NCI-H1417 (cell line): ENCODE results near the gene KRT86.
"Not testable (repeated sequence)": the region's sequence is repeated elsewhere in the genome, so short reads cannot be mapped to it uniquely, and the experiment has no call there.

Experiments
- DNase-seq, 3 experiments: peaks; one replicate each; lab custom pipeline; 2025; lab: John Stamatoyannopoulos, UW

KRT86 gene

DNA sequence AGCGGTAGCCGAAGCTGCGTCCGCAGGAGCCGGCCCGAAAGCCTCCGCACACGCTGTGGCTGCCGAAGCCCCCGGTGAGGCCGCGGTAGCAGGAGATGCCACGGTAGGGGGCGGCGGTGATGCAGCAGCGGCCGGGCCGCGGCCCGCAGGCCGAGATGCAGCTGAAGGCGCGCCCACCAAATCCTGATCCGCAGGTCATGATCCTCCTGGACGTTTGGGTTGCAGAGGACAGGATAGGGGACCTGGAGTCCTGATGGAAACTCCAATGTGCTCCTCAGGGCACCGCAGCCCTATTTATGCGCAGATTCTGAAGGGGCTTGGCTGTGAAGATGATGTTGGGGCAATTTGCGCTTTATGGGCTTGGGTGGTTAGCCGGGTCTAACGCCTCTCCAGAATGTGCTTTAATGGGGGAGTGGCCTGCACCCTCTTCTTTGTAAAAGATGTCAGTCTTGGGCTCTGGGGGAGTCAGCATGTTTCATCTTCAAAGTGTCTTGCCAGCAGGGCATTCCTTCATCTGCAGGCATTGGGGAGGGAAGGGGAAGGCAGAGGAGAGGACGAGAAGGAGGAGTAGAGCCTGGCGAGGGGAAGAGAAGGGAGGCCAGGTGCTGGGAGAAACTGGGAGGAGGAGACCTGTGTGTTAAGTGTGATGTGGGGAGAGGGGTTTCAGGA is 17.0 kb downstream of the KRT86 start, which contains the start of gene KRT81:
Gene KRT81 (minus strand): TSS at position 268 of the 669 bp plus-strand sequence. CDS start 69 bp downstream, at position 199.
- DNase-seq: no peak

DNA sequence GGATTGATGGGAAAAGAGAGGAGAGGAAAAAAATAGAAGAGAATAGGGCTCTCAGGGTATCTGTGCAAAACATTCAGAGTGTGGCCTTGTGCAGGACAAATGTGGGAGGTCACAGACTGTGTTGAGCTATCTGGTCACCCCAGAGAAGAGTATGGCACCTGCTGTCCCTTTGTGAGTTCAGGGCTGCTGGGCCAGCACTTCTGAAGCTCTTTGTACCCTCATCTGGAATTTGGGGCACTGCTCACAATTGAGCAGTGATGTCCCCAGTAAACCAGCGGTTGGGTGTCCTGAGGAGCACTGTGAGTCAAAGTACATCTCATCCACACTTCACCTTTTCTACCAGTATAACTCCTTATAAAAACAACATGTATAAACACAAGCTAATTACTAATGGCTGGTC is 19.5 kb downstream of the KRT86 start:
- DNase-seq: no peak

DNA sequence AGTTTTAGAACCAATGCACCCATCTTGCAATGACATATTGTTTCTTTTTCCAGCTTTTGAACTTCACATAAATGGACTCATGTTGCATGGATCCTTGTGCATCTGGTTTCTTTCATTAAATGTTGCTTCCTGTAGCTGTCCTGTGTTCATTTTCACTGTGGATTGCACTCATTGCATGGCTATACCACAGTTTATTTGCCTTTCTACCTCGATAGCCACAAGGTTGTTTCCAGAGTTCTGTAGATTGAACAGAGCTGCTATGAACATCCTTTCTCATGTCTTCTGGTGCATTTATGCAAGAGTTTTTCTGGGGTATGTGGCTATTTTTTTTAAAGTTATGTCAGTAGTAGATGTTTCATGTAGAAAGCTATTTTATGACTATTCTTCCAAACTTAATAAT is 20.4 kb downstream of the KRT86 start:
- DNase-seq: no peak

DNA sequence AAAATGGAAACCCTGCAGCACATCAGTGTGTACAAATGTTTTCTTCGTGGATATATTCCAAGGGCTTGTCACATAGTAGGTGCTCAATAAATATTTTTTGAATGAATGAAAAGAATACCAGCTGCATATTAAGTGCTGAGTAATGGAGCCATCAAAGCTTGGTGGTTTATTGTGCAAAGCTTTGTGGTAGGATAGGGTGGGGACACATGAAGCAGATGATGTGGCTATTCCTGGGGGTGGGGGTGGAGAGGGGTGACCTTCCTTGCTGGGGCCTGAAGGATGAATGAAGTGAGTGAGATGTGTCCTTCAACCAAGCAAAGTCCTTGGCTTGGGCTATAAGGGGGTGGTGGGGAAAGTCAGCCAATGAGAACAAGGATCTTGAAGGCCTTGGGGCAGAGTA is 21.2 kb downstream of the KRT86 start:
- DNase-seq: no peak

DNA sequence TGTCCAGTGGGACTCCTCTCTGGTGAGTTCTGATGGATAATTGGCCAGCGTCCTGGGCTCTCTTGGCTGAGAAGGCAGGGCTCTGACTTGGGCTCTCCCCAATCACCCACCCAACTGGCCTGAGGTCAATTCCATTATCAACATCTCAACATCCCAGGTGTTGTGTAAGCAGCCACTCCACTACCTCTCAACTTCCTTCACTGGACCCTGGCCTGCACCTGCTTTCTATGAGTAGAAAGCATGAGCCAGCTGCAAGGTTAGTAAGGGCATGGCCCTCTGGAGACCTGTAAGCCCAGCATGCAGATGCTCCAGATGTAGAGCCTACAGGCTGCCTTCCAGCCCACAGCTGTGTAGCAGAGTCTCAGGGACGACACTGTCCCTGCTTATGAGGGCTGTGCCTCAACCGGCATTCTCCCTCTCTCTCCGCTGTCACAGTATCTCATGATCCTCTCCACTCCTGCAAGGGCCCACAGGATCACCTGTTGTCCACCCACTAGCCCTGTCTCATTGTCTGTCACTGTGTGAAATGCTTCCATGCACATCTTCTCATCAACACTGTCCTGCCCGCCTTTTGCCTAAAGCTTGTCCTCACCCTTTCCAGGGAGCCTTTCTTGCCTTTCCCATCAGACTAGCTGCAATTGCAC is 22.2 kb downstream of the KRT86 start:
- no peak for DNase-seq

DNA sequence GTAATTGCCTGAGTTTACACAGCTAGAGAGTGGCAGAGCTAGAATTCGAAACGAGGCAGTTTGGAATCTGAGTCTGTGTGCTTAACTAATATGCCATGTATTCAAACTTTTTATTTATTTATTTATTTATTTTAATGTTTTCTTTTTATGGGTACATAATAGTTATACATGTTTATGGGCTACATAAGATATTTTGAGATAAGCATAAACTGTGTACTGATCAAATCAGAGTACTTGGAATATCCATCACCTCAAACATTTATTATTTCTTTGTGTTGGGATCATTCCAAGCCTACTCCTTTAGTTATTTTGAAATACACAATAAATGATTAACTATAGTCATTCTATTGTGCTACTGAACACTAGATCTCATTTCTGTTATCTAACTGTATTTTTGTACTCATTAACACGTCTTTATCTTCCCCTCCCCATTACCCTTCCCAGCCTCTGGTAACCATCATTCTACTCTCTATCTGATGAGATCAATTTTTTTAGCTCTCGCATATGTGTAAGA is 24.3 kb downstream of the KRT86 start:
- DNase-seq: no peak

DNA sequence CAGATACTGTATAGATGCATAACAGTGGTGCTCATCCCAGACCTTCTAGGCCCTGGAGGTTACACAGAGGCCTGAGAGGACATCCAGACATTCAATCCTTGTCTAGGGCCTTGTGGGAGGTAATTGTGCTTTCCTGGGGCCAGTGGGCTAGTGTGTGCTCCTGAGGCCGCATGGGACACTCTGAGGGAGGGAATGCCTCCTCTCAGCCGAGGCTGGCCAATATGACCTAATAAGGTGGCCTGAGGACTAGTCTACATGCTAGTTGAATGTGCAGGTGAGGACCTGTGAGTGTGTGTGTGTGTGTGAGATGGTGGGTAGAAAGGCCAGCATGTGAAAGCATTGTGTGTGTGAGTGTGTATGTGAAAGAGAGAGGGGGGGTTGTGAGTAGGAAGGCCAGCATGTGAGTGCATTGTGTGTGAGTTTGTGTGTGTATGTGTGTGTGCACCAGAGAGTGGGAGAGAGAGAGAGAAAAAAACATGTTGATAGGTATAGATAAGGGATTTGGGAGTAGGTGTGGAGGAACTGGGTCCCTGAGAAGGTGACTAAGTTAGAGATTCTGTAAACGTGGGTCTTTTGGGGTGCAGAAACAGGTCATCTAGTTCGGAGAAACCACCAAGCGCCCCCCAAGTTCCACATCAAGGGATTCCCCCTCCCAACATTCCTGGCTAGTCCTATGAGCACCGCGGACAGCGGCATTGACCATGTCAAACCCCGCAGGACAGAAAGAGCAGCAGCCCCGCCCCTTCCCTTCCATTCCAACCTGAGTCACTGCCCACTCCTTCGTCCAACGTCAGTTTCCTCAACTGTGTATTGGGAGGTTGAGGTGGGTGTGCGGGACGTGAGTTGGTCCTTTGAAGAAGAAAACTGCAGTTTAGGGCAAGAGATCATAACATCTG is 26.6 kb downstream of the KRT86 start:
- DNase-seq: no peak

DNA sequence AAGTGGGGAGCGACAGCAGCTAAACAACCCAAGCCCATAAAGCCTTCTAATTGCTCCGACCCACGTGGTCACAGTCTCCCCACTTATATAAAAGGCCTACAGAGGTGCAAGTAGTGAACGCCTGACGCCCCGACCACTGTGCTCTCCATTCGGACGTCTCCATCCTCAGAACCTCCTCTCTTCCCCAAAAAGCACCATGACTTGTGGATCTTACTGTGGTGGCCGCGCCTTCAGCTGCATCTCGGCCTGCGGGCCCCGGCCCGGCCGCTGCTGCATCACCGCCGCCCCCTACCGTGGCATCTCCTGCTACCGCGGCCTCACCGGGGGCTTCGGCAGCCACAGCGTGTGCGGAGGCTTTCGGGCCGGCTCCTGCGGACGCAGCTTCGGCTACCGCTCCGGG is 27.3 kb downstream of the KRT86 start:
- not testable (repeated sequence) for DNase-seq

DNA sequence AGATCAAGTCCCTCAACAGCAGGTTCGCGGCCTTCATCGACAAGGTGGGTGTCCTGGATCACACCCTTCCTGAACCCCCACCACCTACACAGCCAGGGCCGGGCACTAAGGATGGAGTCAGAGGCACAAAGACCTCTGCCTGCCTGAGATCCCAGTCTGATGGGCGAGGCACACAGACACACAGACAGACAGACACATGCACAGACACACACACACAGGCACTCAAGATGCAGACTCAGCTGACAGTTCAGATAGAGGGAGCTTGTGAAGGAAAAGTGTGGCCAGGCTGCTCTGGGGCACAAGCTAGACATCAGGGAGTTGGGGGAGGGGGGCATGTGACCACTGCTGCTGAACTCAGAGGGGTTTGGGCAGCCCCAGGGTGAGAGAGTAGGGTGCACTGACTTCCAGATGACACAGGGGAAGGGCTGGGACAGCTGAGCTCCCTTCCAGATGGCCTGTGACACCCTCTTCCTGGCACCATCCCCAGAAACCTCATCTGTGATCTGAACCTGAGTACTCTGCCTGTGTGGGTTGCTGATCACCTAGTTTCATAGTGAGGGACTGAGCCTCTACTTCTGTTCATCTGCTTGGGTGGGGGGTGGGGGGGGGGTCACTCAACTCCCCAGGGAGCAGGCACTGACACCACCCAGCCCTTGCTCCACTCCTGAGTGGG is 27.9 kb downstream of the KRT86 start:
- not testable (repeated sequence) for DNase-seq

DNA sequence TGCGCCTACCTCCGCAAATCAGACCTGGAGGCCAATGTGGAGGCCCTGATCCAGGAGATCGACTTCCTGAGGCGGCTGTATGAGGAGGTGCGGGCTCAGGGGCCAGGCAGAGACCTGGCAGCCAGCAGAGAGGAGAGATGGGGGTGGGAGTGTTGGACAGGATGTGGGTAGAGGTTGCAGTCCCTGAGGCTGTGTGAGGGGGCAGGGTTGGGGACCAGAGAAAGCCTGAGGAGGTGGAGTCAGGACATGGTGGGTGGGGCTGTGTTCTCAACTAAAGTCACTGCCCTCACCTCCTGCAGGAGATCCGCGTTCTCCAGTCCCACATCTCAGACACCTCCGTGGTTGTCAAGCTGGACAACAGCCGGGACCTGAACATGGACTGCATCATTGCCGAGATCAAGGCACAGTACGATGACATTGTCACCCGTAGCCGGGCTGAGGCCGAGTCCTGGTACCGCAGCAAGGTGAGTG is 30.5 kb downstream of the KRT86 start:
- DNase-seq: not testable (repeated sequence)

DNA sequence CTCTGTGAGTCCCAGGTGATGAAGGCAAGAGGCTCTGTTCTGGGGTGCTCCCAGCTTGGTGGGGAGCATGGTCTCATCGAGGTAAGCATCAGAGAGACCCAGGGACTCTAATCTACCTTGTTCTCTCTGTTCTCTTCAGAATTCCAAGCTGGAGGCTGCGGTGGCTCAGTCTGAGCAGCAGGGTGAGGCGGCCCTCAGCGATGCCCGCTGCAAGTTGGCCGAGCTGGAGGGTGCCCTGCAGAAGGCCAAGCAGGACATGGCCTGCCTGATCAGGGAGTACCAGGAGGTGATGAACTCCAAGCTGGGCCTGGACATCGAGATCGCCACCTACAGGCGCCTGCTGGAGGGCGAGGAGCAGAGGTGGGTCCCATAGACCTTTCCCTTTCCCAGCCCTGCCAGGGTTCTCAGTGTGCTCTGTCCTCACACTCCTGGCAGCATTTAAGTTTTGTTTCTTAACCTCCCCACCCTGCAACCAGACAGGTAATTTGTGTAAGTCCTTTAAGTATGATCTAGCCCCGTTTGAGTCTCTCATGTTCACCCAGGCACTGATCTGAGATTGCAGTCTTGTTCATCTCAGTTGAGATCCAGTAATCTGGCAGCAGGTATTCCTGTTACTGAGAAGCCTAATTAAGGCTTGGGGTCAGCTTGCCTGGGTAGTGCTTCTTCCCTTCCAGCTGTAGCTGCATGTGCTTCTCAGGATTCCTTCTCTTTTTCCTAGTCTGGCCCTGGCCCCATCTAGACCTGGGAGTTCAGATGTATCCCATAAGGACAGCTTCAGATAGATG is 31.7 kb downstream of the KRT86 start:
- no peak for DNase-seq

DNA sequence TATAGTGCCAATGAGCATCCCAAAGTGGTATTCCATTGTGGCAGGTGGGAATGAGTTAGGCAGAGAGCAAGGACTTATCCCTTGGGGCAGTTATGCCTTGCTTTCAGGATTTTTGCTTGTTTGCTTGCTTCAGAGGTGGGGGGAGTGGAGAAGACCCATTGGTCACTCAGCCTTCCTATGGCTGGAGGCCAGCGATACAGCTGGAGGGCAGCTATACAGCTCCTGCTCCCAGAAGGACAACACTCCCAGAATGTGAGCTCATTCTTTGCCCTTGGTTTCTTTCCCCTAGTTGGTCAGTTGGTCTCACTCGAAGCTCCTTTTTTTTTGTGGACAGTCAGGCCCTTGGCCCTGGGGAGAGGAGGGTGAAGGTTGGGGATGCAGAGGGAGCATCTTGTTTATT is 32.3 kb downstream of the KRT86 start:
- DNase-seq: no peak

DNA sequence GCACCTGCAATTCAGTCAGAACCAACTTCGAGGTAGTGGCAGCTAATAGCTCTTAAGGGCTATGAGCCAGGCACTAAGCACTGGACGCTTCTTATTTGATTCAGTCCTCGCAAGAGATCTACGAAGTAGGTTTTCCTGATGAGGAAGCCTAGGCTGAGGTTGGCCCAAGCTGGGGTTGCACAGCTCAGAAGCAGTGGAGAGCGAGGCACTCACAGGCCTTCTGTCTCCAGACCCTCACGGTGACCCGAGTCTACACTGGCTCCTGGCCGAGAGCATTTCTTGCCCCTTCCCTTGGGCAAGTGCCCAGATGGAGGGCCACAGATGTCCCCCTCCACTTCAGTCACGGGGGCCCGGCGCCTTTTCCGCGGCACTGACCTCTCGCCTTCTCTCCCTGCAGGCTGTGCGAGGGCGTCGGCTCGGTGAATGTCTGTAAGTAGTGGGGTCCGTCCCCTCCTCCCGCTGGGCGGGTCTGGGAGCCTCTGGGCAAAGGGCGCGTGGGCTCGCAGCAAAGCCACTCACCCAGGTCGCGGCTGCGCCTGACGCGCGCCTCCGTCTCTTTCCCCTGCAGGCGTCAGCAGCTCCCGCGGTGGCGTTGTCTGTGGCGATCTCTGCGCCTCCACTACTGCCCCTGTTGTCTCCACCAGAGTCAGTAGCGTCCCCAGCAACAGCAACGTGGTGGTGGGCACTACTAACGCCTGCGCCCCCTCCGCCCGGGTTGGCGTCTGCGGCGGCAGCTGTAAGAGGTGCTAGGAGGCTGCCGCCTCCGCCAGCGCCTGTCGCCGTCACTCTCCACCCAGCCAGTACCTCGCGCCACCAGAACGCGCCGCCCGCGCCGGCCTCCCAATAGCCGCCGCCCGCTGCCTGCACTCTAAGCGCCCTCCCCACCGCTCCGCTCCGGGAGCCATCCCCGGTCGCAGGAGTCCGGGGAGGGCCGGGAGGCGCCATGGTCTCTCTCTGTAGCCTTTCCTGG is 33.7 kb downstream of the KRT86 start:
- DNase-seq: peak; percentile 54 to 90 (median 88)

DNA sequence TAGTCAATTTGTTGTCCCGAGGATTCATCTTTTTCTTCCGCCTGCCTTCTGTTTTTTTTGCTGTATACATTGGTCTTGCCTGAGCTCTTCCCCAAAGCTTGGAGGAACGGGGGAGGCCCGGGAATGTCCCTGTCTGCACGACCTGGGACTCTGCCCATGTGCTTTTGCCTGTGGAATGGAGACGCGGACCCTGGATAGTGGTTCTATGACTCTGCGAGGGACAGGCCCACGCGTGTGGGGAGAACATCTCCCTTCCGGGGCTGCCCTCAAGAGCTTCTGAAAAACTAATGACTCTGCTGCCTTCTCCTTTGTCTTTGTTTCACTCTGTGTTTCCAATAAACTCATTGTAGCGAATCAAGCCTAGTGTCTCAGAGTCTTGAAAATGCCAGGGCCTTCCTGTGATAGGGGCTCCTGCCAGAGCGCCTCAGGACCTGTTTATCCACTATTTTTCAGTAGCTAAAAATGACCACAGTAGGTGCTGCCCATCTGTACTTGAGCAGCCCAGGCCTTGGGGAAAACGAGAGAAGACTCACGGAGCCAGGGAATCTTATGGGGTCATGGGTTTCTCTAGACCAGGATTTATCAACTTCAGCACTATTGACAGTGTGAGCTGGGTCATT is 34.5 kb downstream of the KRT86 start:
- DNase-seq: no peak

DNA sequence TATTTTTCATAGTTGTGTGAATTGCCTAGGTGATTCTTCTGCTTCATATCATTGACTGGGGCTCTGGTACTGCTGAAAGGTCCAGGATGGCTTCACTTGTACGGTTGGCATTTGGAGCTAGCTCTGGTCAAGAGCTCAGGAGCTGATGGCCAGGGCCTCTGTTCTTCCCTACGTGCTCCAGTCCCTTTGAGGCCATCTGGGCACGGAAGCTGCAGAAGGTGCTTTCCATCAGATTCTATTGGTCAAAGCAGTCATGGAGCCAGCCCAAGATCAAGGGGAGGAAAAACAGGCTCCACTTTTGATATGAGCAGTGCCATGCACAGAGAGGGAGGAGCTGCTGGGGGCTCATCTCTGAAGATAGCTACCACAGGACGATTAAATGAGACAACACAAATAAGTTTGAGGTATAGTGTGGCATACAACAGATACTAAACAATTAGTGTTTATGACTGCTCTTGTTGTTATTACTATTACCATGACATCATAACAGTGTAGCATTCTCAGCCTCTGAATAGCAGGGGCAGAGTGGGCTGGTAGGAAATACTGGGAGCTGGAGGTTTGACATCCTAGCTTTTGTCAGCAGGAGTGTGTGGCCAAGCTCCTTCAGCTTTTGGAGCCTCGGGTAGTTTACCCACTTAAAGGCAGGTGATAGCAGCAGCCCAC is 36.3 kb downstream of the KRT86 start:
- peak in 1 of 3 experiments; percentile 52 for DNase-seq

DNA sequence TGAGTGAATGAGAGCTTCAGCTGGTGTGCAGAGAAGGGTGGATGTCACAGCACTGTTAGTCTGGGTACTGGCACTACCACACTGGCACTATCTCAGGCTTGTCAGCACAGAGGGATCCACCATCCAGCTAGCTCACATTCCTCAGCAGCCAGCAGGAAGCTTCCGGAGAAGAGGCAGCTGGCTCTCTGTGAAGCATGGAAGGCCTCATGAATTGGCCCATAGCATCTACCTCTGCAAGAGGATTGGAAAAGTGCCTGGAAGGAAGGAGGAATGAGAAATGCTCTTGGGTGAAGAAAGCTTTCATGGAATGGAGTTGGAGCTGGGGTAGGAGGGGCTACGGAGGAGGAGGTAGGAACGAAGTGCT is 36.8 kb downstream of the KRT86 start:
- DNase-seq: peak in 1 of 3 experiments; percentile 16

DNA sequence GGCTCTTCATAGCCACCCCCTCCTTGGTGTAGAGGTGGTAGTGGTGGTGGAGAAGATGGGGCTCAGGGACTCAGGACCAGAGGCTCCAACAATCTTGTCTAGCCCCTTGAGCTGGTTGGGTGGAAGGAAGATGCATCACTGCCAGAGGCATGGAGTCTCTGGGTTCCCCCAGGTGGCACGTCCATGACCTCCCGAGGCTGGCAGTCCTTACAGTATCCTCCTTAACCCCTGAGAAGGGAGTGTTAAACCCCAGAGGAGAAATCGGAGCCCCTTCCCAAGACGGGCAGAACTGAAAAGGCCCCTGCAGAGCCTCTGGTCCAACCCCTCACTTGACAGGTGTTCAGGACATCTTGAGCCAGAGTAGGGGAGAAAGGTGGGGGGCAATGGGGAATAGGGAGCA is 37.6 kb downstream of the KRT86 start:
- no peak for DNase-seq

DNA sequence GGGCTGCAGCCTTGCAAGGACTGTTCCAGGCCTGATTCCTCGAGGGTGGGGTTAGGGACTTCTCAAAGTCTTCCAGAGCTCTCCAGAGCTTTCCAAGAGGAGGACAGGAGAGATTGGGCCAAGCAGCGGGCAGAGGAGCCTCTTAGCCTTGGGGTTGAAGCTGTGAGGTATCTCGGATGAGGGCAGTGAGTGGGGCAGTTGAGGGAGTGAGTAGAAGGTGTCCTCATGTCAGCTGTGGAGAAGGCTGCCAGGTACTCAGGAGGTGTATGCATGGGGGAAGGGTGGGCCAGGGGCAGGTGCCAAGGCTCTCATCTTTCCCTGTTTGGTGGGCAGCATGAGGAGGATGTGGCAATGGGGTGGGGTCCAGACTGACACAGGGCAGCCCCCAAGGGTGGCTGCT is 39.0 kb downstream of the KRT86 start:
- DNase-seq: no peak

DNA sequence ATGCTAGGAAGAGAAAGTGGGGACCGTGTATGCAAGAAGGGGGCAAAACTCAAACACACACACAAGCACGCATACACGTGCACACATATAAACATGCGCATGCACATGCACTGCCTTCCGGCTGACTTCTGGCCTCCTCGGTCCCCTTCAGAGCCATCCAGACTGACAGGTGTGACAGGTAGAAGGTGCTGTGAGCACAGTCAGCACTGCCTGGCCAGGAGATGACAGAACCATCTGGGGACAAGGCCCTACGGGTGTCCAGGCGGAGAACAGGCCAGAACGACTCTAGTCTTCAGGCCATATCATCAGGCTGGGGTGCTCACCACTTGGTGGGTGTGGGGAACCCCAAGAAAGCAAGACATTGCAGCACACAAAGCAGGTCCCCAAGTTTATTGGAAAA is 39.5 kb downstream of the KRT86 start:
- DNase-seq: no peak
